ENCODE measurements around the gene CREB5. TPM values are rescaled to one million over a fixed set of nuclear protein-coding genes. Genes with fewer than 3 reads are reported as not detected.
"Not testable (repeated sequence)": the region's sequence is repeated elsewhere in the genome, so short reads cannot be mapped to it uniquely, and the experiment has no call there.

The CREB5 gene
- total and polyA plus RNA-seq, 2 donors from 2014 or later, result 3.4 to 27.2 TPM

DNA sequence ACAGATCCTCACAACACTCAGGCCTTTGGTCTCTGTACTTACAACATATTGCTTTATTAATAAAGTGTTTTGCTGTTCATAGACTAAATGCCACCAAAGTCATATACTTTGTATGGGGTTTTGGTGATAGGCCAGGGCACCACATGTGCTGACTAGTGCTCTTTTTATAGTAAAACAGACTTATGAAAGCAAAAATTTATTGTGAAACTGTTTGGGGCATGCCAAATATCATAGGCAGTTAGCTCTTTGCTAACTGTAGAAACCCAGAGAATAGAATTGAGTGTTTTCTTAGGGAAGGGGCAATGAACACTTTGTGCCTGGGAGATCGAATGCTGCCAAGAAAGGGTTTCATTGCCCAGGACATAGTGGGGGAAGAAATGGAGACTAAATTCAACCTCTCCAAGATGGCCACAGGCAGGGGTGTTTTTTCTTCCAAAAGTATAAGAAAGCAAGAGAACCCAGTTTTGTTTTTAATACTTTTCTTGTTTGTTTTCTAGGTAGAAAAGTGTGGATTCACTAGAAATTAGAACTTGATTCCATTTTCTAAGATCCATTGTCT, 403.1 kb downstream of the CREB5 start:
- TF ChIP-seq, protein P1, sequence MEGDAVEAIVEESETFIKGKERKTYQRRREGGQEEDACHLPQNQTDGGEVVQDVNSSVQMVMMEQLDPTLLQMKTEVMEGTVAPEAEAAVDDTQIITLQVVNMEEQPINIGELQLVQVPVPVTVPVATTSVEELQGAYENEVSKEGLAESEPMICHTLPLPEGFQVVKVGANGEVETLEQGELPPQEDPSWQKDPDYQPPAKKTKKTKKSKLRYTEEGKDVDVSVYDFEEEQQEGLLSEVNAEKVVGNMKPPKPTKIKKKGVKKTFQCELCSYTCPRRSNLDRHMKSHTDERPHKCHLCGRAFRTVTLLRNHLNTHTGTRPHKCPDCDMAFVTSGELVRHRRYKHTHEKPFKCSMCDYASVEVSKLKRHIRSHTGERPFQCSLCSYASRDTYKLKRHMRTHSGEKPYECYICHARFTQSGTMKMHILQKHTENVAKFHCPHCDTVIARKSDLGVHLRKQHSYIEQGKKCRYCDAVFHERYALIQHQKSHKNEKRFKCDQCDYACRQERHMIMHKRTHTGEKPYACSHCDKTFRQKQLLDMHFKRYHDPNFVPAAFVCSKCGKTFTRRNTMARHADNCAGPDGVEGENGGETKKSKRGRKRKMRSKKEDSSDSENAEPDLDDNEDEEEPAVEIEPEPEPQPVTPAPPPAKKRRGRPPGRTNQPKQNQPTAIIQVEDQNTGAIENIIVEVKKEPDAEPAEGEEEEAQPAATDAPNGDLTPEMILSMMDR (IDR thresholded peaks at IDR 0.05; ENCODE audit: borderline replicate concordance, extremely low read depth, insufficient read depth), result no peak
- no peak overlapping the region for H3K27ac ChIP-seq (ENCODE audit: low read depth in 2 of 2, low read length in 2 of 2)
- H3K4me1 ChIP-seq (ENCODE audit: control insufficient read depth in 2 of 3, insufficient read depth in 2 of 3, low read depth in 1 of 3, low read length in 3 of 3), result no peaks in the 10 kb centered on the region
- H3K9me3 ChIP-seq (ENCODE audit: control insufficient read depth in 2 of 3, insufficient read depth in 1 of 3, low read length in 3 of 3), result no peaks in the 10 kb centered on the region
- H3K36me3 ChIP-seq (ENCODE audit: control insufficient read depth in 2 of 3, insufficient read depth in 3 of 3, low read length in 3 of 3), result no peaks in the 10 kb centered on the region
- H3K4me3 ChIP-seq (ENCODE audit: low read length in 3 of 3), result no peak overlapping the region
- DNase-seq (no peak), FAIRE-seq (no peak)
- H3K9ac ChIP-seq (ENCODE audit: low read length in 3 of 3), result no peak overlapping the region
- intact Hi-C loops (cut with DNase I), result no loop called here
- no peaks in the 10 kb centered on the region for H3K27me3 ChIP-seq (ENCODE audit: control insufficient read depth, insufficient read depth, low read length)

DNA sequence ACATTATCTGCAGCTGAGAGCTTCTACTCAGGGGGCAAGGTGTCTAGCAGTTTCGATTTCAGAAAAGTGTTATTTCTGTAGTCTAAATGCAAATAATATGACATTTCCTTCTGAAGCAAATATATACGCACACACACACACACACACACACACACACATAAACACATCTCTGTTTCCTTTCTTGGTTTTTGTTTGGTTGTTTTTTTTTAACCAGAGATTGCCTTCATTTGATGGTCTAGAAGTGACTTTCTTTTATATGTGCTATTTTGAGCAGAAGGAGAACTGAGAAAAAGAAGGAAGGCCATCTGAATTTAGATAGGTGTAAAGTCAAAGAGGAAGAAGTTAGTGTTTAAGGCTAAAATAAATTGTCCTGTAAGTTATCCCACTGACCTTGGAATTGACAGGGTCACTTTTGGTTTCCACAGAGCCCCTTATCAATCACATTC, 403.6 kb downstream of the CREB5 start:
- DNase-seq (no peak), FAIRE-seq (no peak)
- H3K9ac ChIP-seq (ENCODE audit: low read length in 3 of 3), result no peak overlapping the region
- no peaks in the 10 kb centered on the region for H3K36me3 ChIP-seq (ENCODE audit: control insufficient read depth in 2 of 3, insufficient read depth in 3 of 3, low read length in 3 of 3)
- no peaks in the 10 kb centered on the region for H3K27me3 ChIP-seq (ENCODE audit: control insufficient read depth, insufficient read depth, low read length)
- no peak overlapping the region for H3K4me3 ChIP-seq (ENCODE audit: low read length in 3 of 3)
- H3K4me1 ChIP-seq (ENCODE audit: control insufficient read depth in 2 of 3, insufficient read depth in 2 of 3, low read depth in 1 of 3, low read length in 3 of 3), result no peaks in the 10 kb centered on the region
- intact Hi-C loops (cut with DNase I), result no loop called here
- no peak overlapping the region for H3K27ac ChIP-seq (ENCODE audit: low read depth in 2 of 2, low read length in 2 of 2)
- H3K9me3 ChIP-seq (ENCODE audit: control insufficient read depth in 2 of 3, insufficient read depth in 1 of 3, low read length in 3 of 3), result no peaks in the 10 kb centered on the region
- TF ChIP-seq, protein P1 (IDR thresholded peaks at IDR 0.05; ENCODE audit: borderline replicate concordance, extremely low read depth, insufficient read depth), result no peak

DNA sequence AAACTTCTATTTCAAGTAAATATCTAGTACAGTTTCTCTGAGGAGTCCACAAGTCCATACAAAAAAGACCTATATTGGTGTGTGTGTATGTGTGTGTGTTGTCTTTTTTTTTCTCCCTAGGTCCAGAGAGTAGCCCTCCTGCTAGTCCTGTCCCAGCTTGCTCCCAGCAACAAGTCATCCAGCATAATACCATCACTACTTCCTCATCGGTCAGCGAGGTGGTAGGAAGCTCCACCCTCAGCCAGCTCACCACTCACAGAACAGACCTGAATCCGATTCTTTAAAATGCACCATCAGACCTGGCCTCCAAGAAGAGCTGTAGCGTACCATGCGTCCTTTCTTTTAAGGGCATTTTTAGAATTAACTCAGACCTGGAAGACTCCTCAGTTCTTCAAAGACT, 406.7 kb downstream of the CREB5 start:
- TF ChIP-seq, protein P1 (IDR thresholded peaks at IDR 0.05; ENCODE audit: borderline replicate concordance, extremely low read depth, insufficient read depth), result no peak
- Histone ChIP-seq H3K9ac (ENCODE audit: low read length in 3 of 3) (no peak overlapping the region), H3K36me3 (ENCODE audit: control insufficient read depth in 2 of 3, insufficient read depth in 3 of 3, low read length in 3 of 3) (no peaks in the 10 kb centered on the region), H3K27me3 (ENCODE audit: control insufficient read depth, insufficient read depth, low read length) (no peaks in the 10 kb centered on the region), H3K4me1 (ENCODE audit: control insufficient read depth in 2 of 3, insufficient read depth in 2 of 3, low read depth in 1 of 3, low read length in 3 of 3) (no peaks in the 10 kb centered on the region), H3K4me3 (ENCODE audit: low read length in 3 of 3) (no peak overlapping the region), H3K9me3 (ENCODE audit: control insufficient read depth in 2 of 3, insufficient read depth in 1 of 3, low read length in 3 of 3) (no peaks in the 10 kb centered on the region), H3K27ac (ENCODE audit: low read depth in 2 of 2, low read length in 2 of 2) (no peak overlapping the region)
- FAIRE-seq (no peak), DNase-seq (no peak)
- intact Hi-C loops (cut with DNase I), result no loop called here

DNA sequence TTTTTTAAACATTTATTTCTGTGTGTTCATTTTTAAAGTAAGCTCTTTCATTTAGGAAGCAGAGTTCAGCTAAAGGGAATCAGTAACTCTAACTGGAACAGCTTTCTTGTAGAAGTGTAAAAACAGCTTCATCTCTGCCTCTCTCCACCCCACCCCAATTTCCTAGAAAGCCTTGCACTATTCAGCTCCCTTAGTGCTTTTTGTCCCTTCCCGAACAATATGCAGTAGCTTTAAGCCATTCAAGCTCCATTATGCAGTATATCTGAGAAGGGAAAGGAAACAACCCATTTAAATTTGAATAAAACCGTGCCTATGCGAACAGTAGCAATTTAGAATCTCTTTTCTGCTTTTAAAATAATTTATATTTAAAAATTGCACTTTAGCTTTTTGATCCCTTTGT, 411.3 kb downstream of the CREB5 start:
- H3K9ac ChIP-seq (ENCODE audit: low read length in 3 of 3), result no peak overlapping the region
- no peak overlapping the region for H3K27ac ChIP-seq (ENCODE audit: low read depth in 2 of 2, low read length in 2 of 2)
- no peaks in the 10 kb centered on the region for H3K4me1 ChIP-seq (ENCODE audit: control insufficient read depth in 2 of 3, insufficient read depth in 2 of 3, low read depth in 1 of 3, low read length in 3 of 3)
- H3K9me3 ChIP-seq (ENCODE audit: control insufficient read depth in 2 of 3, insufficient read depth in 1 of 3, low read length in 3 of 3), result no peaks in the 10 kb centered on the region
- H3K4me3 ChIP-seq (ENCODE audit: low read length in 3 of 3), result no peak overlapping the region
- DNase-seq, result no peak
- TF ChIP-seq, protein P1 (IDR thresholded peaks at IDR 0.05; ENCODE audit: borderline replicate concordance, extremely low read depth, insufficient read depth), result no peak
- no peaks in the 10 kb centered on the region for H3K27me3 ChIP-seq (ENCODE audit: control insufficient read depth, insufficient read depth, low read length)
- intact Hi-C loops (cut with DNase I), result no loop called here
- no peaks in the 10 kb centered on the region for H3K36me3 ChIP-seq (ENCODE audit: control insufficient read depth in 2 of 3, insufficient read depth in 3 of 3, low read length in 3 of 3)
- FAIRE-seq, result no peak

DNA sequence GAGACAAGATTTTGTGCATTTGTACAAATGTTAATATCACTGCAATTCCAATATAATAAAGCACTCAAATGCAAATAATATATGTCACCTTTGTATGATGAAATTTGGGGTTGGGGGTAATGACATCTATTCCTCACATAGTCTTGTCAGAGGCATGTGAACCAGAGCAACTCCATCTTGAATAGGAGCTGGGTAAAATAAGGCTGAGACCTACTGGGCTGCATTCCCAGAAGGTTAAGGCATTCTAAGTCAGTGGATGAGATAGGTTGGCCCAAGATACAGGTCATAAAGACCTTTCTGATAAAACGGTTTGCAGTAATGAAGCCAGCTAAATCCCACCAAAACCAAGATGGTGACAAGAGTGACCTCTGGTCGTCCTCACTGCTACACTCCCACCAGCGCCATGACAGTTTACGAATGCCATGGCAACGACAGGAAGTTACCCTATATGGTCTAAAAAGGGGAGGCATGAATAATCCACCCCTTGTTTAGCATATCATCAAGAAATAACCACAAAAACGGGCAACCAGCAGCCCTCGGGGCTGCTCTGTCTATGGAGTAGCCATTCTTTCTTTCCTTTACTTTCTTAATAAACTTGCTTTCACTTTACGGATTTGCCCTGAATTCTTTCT, 413.6 kb downstream of the CREB5 start:
- DNase-seq; H3K4me1 ChIP-seq (ENCODE audit: control insufficient read depth in 2 of 3, insufficient read depth in 2 of 3, low read depth in 1 of 3, low read length in 3 of 3); FAIRE-seq; H3K9ac ChIP-seq (ENCODE audit: low read length in 3 of 3); intact Hi-C loops (cut with DNase I); H3K27ac ChIP-seq (ENCODE audit: low read depth in 2 of 2, low read length in 2 of 2); H3K4me3 ChIP-seq (ENCODE audit: low read length in 3 of 3); H3K36me3 ChIP-seq (ENCODE audit: control insufficient read depth in 2 of 3, insufficient read depth in 3 of 3, low read length in 3 of 3); H3K27me3 ChIP-seq (ENCODE audit: control insufficient read depth, insufficient read depth, low read length); H3K9me3 ChIP-seq (ENCODE audit: control insufficient read depth in 2 of 3, insufficient read depth in 1 of 3, low read length in 3 of 3): not testable (repeated sequence)
